GM19467 (cell line): ENCODE measurements around the gene HPS3.
"Not testable (repeated sequence)": the region's sequence is repeated elsewhere in the genome, so short reads cannot be mapped to it uniquely, and the experiment has no call there.

ENCODE experiments used
- ATAC-seq: cut with Tn5 transposase; IDR thresholded peaks from one replicate; pipeline ENCODE4 v1.9.1; 2021; ENCODE audit warnings: mild to moderate bottlenecking, moderate library complexity; ENCODE audit not compliant: unreplicated experiment

The HPS3 gene

GRCh38 chr3:149129326-149130205, at the start of gene HPS3:
TSS of gene HPS3 (plus strand) at chr3:149129638. CDS start at chr3:149129724, 86 bp downstream.
- peak; percentile 91 for ATAC-seq

- no peak for ATAC-seq
Measured at GRCh38 chr3:149080011-149080698, 49.3 kb upstream of the HPS3 start.

- no peak for ATAC-seq
Measured at GRCh38 chr3:149080699-149081091, 48.7 kb upstream of the HPS3 start.

GRCh38 chr3:149081772-149082171, 47.7 kb upstream of the HPS3 start:
- no peak for ATAC-seq

DNA sequence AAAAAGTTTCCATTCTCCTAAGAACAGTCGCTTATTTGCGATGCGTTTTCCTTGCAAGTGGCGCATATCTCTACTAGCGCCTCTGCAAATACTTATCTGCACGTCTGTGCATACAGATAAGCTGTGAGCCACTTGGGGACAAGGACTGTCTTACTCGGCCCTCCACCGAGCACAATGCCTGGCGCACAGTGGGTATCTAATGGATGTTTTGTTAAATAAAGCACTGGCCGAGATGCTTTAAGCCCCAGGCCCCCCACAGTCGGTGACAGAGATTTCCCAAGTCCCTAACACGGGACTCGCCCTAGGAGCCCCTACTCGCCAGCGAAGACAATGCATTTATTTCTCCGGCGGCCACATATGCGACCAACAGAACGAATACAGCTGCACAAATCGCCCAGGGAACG, 43.6 kb upstream of the HPS3 start:
- ATAC-seq, result peak; percentile 22

- ATAC-seq, result peak; percentile 100
Measured at GRCh38 chr3:149086232-149086988, 43.0 kb upstream of the HPS3 start, which contains the start of gene HLTF. TSS of gene HLTF (minus strand) at chr3:149086533. CDS start at chr3:149086336, 197 bp downstream.

GRCh38 chr3:149087208-149087607, 42.2 kb upstream of the HPS3 start:
- no peak for ATAC-seq

- no peak for ATAC-seq
Measured at GRCh38 chr3:149089395-149089794, 40.0 kb upstream of the HPS3 start.

- ATAC-seq, result no peak
Measured at GRCh38 chr3:149090461-149090860, 39.0 kb upstream of the HPS3 start.

DNA sequence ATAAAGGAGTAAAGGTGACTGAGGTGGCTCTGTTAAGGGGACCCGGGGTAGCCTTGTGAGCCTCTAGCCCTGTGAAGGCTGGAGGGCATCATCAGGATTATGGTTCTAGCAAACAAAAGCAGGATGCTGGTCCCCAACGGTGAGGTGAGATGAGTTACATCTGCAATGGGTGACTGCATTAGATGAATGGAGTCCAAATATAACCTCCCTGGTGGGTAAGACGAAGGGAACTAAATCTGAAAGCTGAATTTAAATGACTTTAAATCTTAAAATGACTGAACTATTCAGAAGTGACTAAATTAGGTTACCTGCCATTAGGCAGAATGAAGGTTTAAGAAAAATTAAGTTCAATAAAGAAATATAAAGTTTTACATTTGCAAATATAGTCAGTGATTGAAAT, 38.5 kb upstream of the HPS3 start:
- no peak for ATAC-seq

DNA sequence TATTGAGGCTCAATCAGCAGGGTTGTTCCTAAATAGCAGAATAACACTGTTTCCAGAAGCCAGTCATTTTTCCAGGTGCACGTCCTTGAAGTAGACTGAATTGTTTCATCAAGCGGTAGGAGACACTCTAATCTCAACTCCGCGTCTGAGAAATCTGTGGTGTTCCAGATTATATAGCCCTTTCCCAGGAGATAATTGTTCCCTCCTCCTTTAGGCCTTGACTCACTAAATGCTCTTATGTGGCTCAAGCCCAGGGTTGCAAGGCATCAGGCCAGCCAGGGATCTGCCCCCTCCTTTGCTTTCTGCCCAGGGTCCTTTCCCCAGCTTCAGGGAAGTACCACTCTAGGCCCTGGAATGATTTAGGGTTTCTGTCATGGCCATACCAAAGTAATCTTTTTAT, 37.5 kb upstream of the HPS3 start:
- ATAC-seq, result no peak

- no peak for ATAC-seq
Measured at GRCh38 chr3:149095487-149095886, 34.0 kb upstream of the HPS3 start.

- ATAC-seq, result not testable (repeated sequence)
Measured at GRCh38 chr3:149097987-149098386, 31.5 kb upstream of the HPS3 start.

DNA sequence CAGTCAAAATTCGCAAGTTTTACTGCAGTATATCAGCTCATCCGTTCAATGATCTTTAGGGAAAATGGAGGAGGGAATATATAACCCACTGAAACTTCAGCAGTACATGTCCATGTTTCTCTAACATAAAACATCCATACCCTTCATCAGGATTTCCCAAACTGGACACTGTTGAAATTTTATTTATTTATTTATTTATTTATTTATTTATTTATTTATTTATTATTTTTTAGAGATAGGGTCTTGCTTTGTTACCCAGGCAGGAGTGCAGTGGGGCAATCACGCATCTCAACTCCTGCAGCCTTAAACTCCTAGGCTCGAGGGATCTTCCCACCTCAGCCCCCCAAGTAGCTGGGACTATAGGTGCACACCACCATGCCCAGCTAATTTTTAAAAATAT, 28.3 kb upstream of the HPS3 start:
- ATAC-seq, result no peak

GRCh38 chr3:149101641-149102040, 27.8 kb upstream of the HPS3 start:
- ATAC-seq, result no peak

- ATAC-seq, result no peak
Measured at GRCh38 chr3:149104484-149104883, 25.0 kb upstream of the HPS3 start.

DNA sequence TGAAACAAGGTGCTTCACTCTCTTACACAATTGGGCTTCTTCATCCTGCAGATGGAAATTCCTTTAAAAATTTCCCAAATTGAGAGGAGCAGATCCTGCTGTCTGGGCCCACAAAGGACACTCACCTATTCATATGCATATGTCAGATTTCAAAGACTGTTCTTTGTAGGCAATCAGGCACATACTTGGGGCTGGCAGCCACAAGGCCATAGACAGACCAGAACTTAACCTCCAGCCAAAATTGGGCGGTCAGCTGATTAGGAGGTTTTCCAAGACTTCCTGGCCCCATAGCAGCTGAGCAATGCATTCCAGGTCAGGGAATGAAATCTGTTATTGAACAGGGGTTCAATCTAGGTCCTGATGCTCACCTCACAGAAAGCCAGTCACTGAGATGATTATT, 15.0 kb upstream of the HPS3 start:
- ATAC-seq, result no peak

DNA sequence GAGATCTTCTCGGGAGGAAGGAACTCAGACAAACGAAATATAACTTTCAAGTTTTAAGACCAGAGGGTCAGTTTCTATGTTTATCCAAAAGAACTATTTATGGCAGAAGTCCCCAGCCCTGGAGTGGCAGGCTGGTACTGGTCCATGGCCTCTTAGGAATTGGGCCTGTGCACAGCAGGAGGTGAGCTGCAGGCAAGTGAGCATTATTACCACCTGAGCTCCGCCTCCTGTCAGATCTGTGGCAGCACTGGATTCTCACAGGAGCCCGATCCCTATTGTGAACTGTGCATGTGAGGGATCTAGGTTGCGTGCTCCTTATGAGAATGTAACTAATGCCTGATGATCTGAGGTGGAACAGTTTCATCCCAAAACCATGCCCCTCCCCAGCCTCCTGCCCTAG, 14.3 kb upstream of the HPS3 start:
- ATAC-seq, result no peak

- no peak for ATAC-seq
Measured at GRCh38 chr3:149118724-149119123, 10.7 kb upstream of the HPS3 start.

GRCh38 chr3:149119466-149119865, 10.0 kb upstream of the HPS3 start:
- no peak for ATAC-seq
